Tibial nerve (tissue), 3 donors: ENCODE results near the gene ZNF692.

Source experiments
- CTCF ChIP-seq, 5 experiments: fragments of 200-600 bp in 3 of 5; fragments of 450-650 bp in 2 of 5; sonication (generic) in 3 of 5; IDR thresholded peaks; one replicate each; pipeline ENCODE4 v1.5.1; 2016 to 2019; ENCODE audit warnings: antibody characterized with exemption in 5 of 5, mild to moderate bottlenecking in 3 of 5, moderate library complexity in 2 of 5
- POLR2A ChIP-seq, 2 donors: fragments of 450-650 bp; IDR thresholded peaks; one replicate each; pipeline ENCODE4 v1.6.1; 2017; ENCODE audit warnings: antibody characterized with exemption in 2 of 2, mild to moderate bottlenecking in 2 of 2, moderate library complexity in 2 of 2

GRCh38 chr1:248814351-248814750, 44.5 kb downstream of the ZNF692 start:
- TF ChIP-seq CTCF (IDR thresholded peaks at IDR 0.05) = no peak
- TF ChIP-seq POLR2A (IDR thresholded peaks at IDR 0.05) = no peak
